Measurements from ENCODE around the gene CLECL1. TPM values are rescaled to one million over a fixed set of nuclear protein-coding genes. Genes with fewer than 3 reads are reported as not detected.

CLECL1 gene
- total and polyA plus RNA-seq, 9 of the 15 experiments (the other 6 are each of a cell fraction or from before 2014, with no cell fraction given): 0.13 to 0.25 TPM; not detected in 7

- TF ChIP-seq ZNF407 (IDR thresholded peaks at IDR 0.05; ENCODE audit: low read depth): no peak
- peak; percentile 38; the same call in 1 of the 2 replicates for TF ChIP-seq ETV1 (tag; conservative IDR thresholded peaks at IDR 0.05; ENCODE audit: low read depth)
- no peak for TF ChIP-seq TCF7L2 (IDR thresholded peaks at IDR 0.05; ENCODE audit: low read depth, low read length)
- TF ChIP-seq MCM5 (IDR thresholded peaks at IDR 0.05; ENCODE audit: low read depth): no peak
- TF ChIP-seq CBX2 (IDR thresholded peaks at IDR 0.05; ENCODE audit: insufficient read depth, low read length, poor library complexity, severe bottlenecking): no peak
- no peak for TF ChIP-seq SMARCA5 (IDR thresholded peaks at IDR 0.05)
- peak; percentile 69; the same call in 1 of the 2 replicates for TF ChIP-seq SOX6 (IDR thresholded peaks at IDR 0.05)
- TF ChIP-seq GTF2A2 (tag; IDR thresholded peaks at IDR 0.05): no peak
- TF ChIP-seq PHF21A (IDR thresholded peaks at IDR 0.05; ENCODE audit: borderline replicate concordance, low read depth): no peak
- peak; percentile 90; the same call in 1 of the 2 replicates for TF ChIP-seq ILF3 (IDR thresholded peaks at IDR 0.05; ENCODE audit: borderline replicate concordance)
- peak; percentile 99 for TF ChIP-seq THRB (CRISPR knock-in tag; conservative IDR thresholded peaks at IDR 0.05)
- TF ChIP-seq GTF3C2 (IDR thresholded peaks at IDR 0.05; ENCODE audit: borderline replicate concordance, extremely low read depth, insufficient read length): no peak
These were observed 18.6 kb upstream of the CLECL1 start (continued) for GRCh38 chr12:9751204-9752144.
